SK-N-MC (cell line): ENCODE results near the gene OR13G1.

ENCODE experiments used
- EZH2 ChIP-seq: fragments of 200-600 bp; sonication (generic); IDR thresholded peaks from one replicate; pipeline ENCODE4 v1.6.1; 2017; ENCODE audit warnings: antibody characterized with exemption
- POLR2AphosphoS5 ChIP-seq: IDR thresholded peaks from 2 replicates; pipeline ENCODE4 v1.6.1; 2012; ENCODE audit warnings: mild to moderate bottlenecking, low read depth, low read length, borderline replicate concordance

DNA sequence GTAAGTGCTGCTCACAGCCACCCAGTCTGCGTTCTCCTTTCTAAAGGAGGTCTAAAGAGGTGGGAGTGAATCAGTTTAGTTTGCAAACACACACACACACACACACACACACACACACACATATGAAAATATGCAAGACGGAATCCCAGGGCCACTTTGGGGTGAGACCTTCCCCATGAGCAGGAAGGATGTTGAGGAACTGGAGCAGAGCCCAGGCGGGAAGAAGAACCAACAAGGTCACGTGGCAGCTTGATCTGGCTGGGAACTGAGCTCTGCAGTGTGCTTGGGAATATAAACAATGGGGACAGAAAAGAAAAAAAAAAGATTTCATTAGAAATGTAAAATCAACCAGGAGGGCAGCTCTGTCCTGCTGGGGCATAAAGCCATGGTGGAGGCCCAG is 41.5 kb downstream of the OR13G1 start:
- no peak for TF ChIP-seq EZH2
- no peak for TF ChIP-seq POLR2AphosphoS5
